ENCODE results near the gene POGZ.

Gene POGZ

GRCh38 chr1:151459331-151460046 lies at the start of gene POGZ:
Gene POGZ (minus strand): TSS chr1:151459494. CDS start chr1:151442204, 17,290 bp downstream.
- peak; percentile 94 for FAIRE-seq

- no peak for FAIRE-seq
Observed at GRCh38 chr1:151508833-151509232, 49.5 kb upstream of the POGZ start.

GRCh38 chr1:151504759-151505158 lies 45.5 kb upstream of the POGZ start:
- no peak for FAIRE-seq

- no peak for FAIRE-seq
Observed at GRCh38 chr1:151504252-151504651, 45.0 kb upstream of the POGZ start.

GRCh38 chr1:151502859-151503780 lies 43.8 kb upstream of the POGZ start:
- FAIRE-seq, result no peak

GRCh38 chr1:151502035-151502700 lies 42.9 kb upstream of the POGZ start:
- FAIRE-seq, result no peak

- no peak for FAIRE-seq
Observed at GRCh38 chr1:151501474-151501873, 42.2 kb upstream of the POGZ start.

GRCh38 chr1:151499930-151500329 lies 40.6 kb upstream of the POGZ start:
- FAIRE-seq, result no peak

GRCh38 chr1:151499365-151499764 lies 40.1 kb upstream of the POGZ start:
- FAIRE-seq, result no peak

- FAIRE-seq, result no peak
Observed at GRCh38 chr1:151495316-151495715, 36.0 kb upstream of the POGZ start.

- FAIRE-seq, result no peak
Observed at GRCh38 chr1:151494741-151495281, 35.5 kb upstream of the POGZ start.

- no peak for FAIRE-seq
Observed at GRCh38 chr1:151493042-151493441, 33.7 kb upstream of the POGZ start.

GRCh38 chr1:151492120-151492519 lies 32.8 kb upstream of the POGZ start:
- FAIRE-seq, result no peak

- FAIRE-seq, result no peak
Observed at GRCh38 chr1:151491641-151492040, 32.3 kb upstream of the POGZ start.

- FAIRE-seq, result no peak
Observed at GRCh38 chr1:151486557-151486956, 27.3 kb upstream of the POGZ start.

GRCh38 chr1:151485685-151486255 lies 26.5 kb upstream of the POGZ start:
- no peak for FAIRE-seq

GRCh38 chr1:151482017-151482416 lies 22.7 kb upstream of the POGZ start:
- FAIRE-seq, result no peak

- no peak for FAIRE-seq
Observed at GRCh38 chr1:151479462-151479861, 20.2 kb upstream of the POGZ start.

GRCh38 chr1:151478923-151479322 lies 19.6 kb upstream of the POGZ start:
- no peak for FAIRE-seq

- no peak for FAIRE-seq
Observed at GRCh38 chr1:151478140-151478812, 19.0 kb upstream of the POGZ start.

GRCh38 chr1:151477066-151477465 lies 17.8 kb upstream of the POGZ start:
- FAIRE-seq, result no peak

- no peak for FAIRE-seq
Observed at GRCh38 chr1:151476083-151476482, 16.8 kb upstream of the POGZ start.
